ENCODE measurements around the gene USE1. TPM values are rescaled to one million over a fixed set of nuclear protein-coding genes. Genes with fewer than 3 reads are reported as not detected.

USE1 gene
- total and polyA plus RNA-seq, 7 experiments from 2014 or later, result 24.7 to 68.3 (median 46.2) TPM

GRCh38 chr19:17206736-17207581 lies 8.2 kb upstream of the USE1 start:
- intact Hi-C loops (cut with micrococcal nuclease), result no loop called here
- H3K4me1 ChIP-seq (ENCODE audit: control insufficient read depth in 2 of 2, insufficient read depth in 2 of 2, low read length in 2 of 2), result no peaks in the 10 kb centered on the region
- POLR2A ChIA-PET, result interaction anchor here (0.6 to 1.1 kb wide), 2 partner anchors 131 to 818 kb away, joined by 3 to 5 read pairs; no protein-coding TSS in a partner anchor
- no peaks in the 10 kb centered on the region for H3K27me3 ChIP-seq (ENCODE audit: control insufficient read depth in 2 of 2, insufficient read depth in 2 of 2, low read length in 2 of 2)
- no peaks in the 10 kb centered on the region for H3K9me3 ChIP-seq (ENCODE audit: control insufficient read depth in 2 of 3, low read length in 3 of 3)
- Mint-ChIP-seq H3K4me3 (no peak overlapping the region), H3K9me3 (no peaks in the 10 kb centered on the region), H3K4me1 (peaks cover 0 to 13% (median 0%) of the 10 kb centered on the region in 7 donors), H3K36me3 (peaks cover 0 to 34% (median 16%) of the 10 kb centered on the region in 5 donors), H3K27me3 (no peaks in the 10 kb centered on the region), H3K27ac (peak overlapping the region in 4 of 9 donors; percentile 5 to 67 (median 17))
- peaks cover under 1 to 82% (median 20%) of the 10 kb centered on the region in 3 experiments for H3K36me3 ChIP-seq (ENCODE audit: control insufficient read depth in 2 of 3, insufficient read depth in 3 of 3, low read length in 3 of 3)
- no peak overlapping the region for H3K4me3 ChIP-seq (ENCODE audit: low read length)
- no peak for DNase-seq
- ATAC-seq, result no peak
- CTCF ChIA-PET, result interaction anchor here (0.8 to 2.0 kb wide), 2 partner anchors 22 to 54 kb away, joined by 3 to 5 read pairs; no protein-coding TSS in a partner anchor
- H3K27ac ChIP-seq (ENCODE audit: low read depth, low read length), result no peak overlapping the region

- POLR2A ChIA-PET, result interaction anchor here (1.0 to 1.6 kb wide), 3 partner anchors 17 to 133 kb away, joined by 3 to 5 read pairs (median 4); partner anchors contain the start of gene OCEL1
- no peaks in the 10 kb centered on the region for H3K27me3 ChIP-seq (ENCODE audit: control insufficient read depth in 2 of 2, insufficient read depth in 2 of 2, low read length in 2 of 2)
- ATAC-seq (peak; percentile 35), DNase-seq (peak in 1 of 9 donors; percentile 42)
- no peaks in the 10 kb centered on the region for H3K9me3 Mint-ChIP-seq
- H3K9me3 ChIP-seq (ENCODE audit: control insufficient read depth in 2 of 3, low read length in 3 of 3), result no peaks in the 10 kb centered on the region
- peaks cover 0 to 69% (median 15%) of the 10 kb centered on the region in 3 experiments for H3K36me3 ChIP-seq (ENCODE audit: control insufficient read depth in 2 of 3, insufficient read depth in 3 of 3, low read length in 3 of 3)
- CTCF ChIA-PET, result interaction anchor here (0.7 to 1.2 kb wide), 4 partner anchors 72 to 138 kb away, joined by 3 to 4 read pairs (median 3); partner anchors contain the start of gene ANKLE1
- H3K27ac ChIP-seq (ENCODE audit: low read depth, low read length), result no peak overlapping the region
- peaks cover 0 to 27% (median 11%) of the 10 kb centered on the region in 5 donors for H3K36me3 Mint-ChIP-seq
- intact Hi-C loops (cut with micrococcal nuclease), result no loop called here
- H3K4me1 Mint-ChIP-seq, result peaks cover under 1 to 7% (median 2%) of the 10 kb centered on the region in 7 donors
- peaks cover 2% of the 10 kb centered on the region in 2 donors for H3K4me1 ChIP-seq (ENCODE audit: control insufficient read depth in 2 of 2, insufficient read depth in 2 of 2, low read length in 2 of 2)
- peak overlapping the region in 4 of 9 donors; percentile 14 to 76 (median 50) for H3K27ac Mint-ChIP-seq
- H3K27me3 Mint-ChIP-seq, result no peaks in the 10 kb centered on the region
- H3K4me3 ChIP-seq (ENCODE audit: low read length), result no peak overlapping the region
- H3K4me3 Mint-ChIP-seq, result no peak overlapping the region
Observed at GRCh38 chr19:17209126-17210036, 5.8 kb upstream of the USE1 start.

- intact Hi-C loops (cut with micrococcal nuclease), result no loop called here
- H3K27ac ChIP-seq (ENCODE audit: low read depth, low read length), result no peak overlapping the region
- peaks cover 7 to 8% of the 10 kb centered on the region in 2 donors for H3K4me1 ChIP-seq (ENCODE audit: control insufficient read depth in 2 of 2, insufficient read depth in 2 of 2, low read length in 2 of 2)
- ATAC-seq (no peak), DNase-seq (no peak)
- no peaks in the 10 kb centered on the region for H3K27me3 ChIP-seq (ENCODE audit: control insufficient read depth in 2 of 2, insufficient read depth in 2 of 2, low read length in 2 of 2)
- ChIA-PET POLR2A (no interaction called here), CTCF (no interaction called here)
- H3K36me3 ChIP-seq (ENCODE audit: control insufficient read depth in 2 of 3, insufficient read depth in 3 of 3, low read length in 3 of 3), result peaks cover 0 to 63% (median 15%) of the 10 kb centered on the region in 3 experiments
- no peak overlapping the region for H3K4me3 ChIP-seq (ENCODE audit: low read length)
- Mint-ChIP-seq H3K4me1 (peaks cover 6 to 14% (median 9%) of the 10 kb centered on the region in 7 donors), H3K27me3 (no peaks in the 10 kb centered on the region), H3K4me3 (no peak overlapping the region), H3K36me3 (peaks cover 0 to 30% (median 15%) of the 10 kb centered on the region in 5 donors), H3K9me3 (no peaks in the 10 kb centered on the region), H3K27ac (peak overlapping the region in 2 of 9 donors; percentile 2 to 31)
- no peaks in the 10 kb centered on the region for H3K9me3 ChIP-seq (ENCODE audit: control insufficient read depth in 2 of 3, low read length in 3 of 3)
Observed at GRCh38 chr19:17210296-17210695, 4.9 kb upstream of the USE1 start.

- peaks cover 0 to 29% (median 16%) of the 10 kb centered on the region in 5 donors for H3K36me3 Mint-ChIP-seq
- H3K4me1 ChIP-seq (ENCODE audit: control insufficient read depth in 2 of 2, insufficient read depth in 2 of 2, low read length in 2 of 2), result peaks cover 13 to 16% of the 10 kb centered on the region in 2 donors
- no peak for DNase-seq
- no peak overlapping the region for H3K27ac ChIP-seq (ENCODE audit: low read depth, low read length)
- no peaks in the 10 kb centered on the region for H3K27me3 ChIP-seq (ENCODE audit: control insufficient read depth in 2 of 2, insufficient read depth in 2 of 2, low read length in 2 of 2)
- peak overlapping the region in 1 of 9 donors; percentile 38 for H3K27ac Mint-ChIP-seq
- H3K4me1 Mint-ChIP-seq, result peaks cover 6 to 20% (median 11%) of the 10 kb centered on the region in 7 donors
- no peak for ATAC-seq
- ChIA-PET CTCF (no interaction called here), POLR2A (no interaction called here)
- H3K27me3 Mint-ChIP-seq, result no peaks in the 10 kb centered on the region
- intact Hi-C loops (cut with micrococcal nuclease), result no loop called here
- H3K4me3 ChIP-seq (ENCODE audit: low read length), result no peak overlapping the region
- H3K9me3 Mint-ChIP-seq, result no peaks in the 10 kb centered on the region
- no peak overlapping the region for H3K4me3 Mint-ChIP-seq
- peaks cover 0 to 52% (median 14%) of the 10 kb centered on the region in 3 experiments for H3K36me3 ChIP-seq (ENCODE audit: control insufficient read depth in 2 of 3, insufficient read depth in 3 of 3, low read length in 3 of 3)
- H3K9me3 ChIP-seq (ENCODE audit: control insufficient read depth in 2 of 3, low read length in 3 of 3), result no peaks in the 10 kb centered on the region
Observed at GRCh38 chr19:17211547-17212446, 3.4 kb upstream of the USE1 start.

GRCh38 chr19:17213334-17213733 lies 1.8 kb upstream of the USE1 start:
- ATAC-seq (no peak), DNase-seq (no peak)
- H3K27me3 Mint-ChIP-seq, result no peaks in the 10 kb centered on the region
- H3K27ac Mint-ChIP-seq, result peak overlapping the region in 4 of 9 donors; percentile 6 to 73 (median 44)
- H3K4me1 ChIP-seq (ENCODE audit: control insufficient read depth in 2 of 2, insufficient read depth in 2 of 2, low read length in 2 of 2), result peaks cover 13 to 16% of the 10 kb centered on the region in 2 donors
- ChIA-PET CTCF (interaction anchor here (0.5 to 2.5 kb wide), 3 partner anchors 9 to 52 kb away, joined by 3 to 8 read pairs (median 4); no protein-coding TSS in a partner anchor), POLR2A (no interaction called here)
- no peaks in the 10 kb centered on the region for H3K27me3 ChIP-seq (ENCODE audit: control insufficient read depth in 2 of 2, insufficient read depth in 2 of 2, low read length in 2 of 2)
- H3K4me3 ChIP-seq (ENCODE audit: low read length), result no peak overlapping the region
- no peak overlapping the region for H3K27ac ChIP-seq (ENCODE audit: low read depth, low read length)
- H3K4me1 Mint-ChIP-seq, result peaks cover 6 to 20% (median 11%) of the 10 kb centered on the region in 7 donors
- intact Hi-C loops (cut with micrococcal nuclease), result no loop called here
- H3K36me3 ChIP-seq (ENCODE audit: control insufficient read depth in 2 of 3, insufficient read depth in 3 of 3, low read length in 3 of 3), result peaks cover 0 to 63% (median 17%) of the 10 kb centered on the region in 3 experiments
- no peaks in the 10 kb centered on the region for H3K9me3 ChIP-seq (ENCODE audit: control insufficient read depth in 2 of 3, low read length in 3 of 3)
- peaks cover 0 to 39% (median 22%) of the 10 kb centered on the region in 5 donors for H3K36me3 Mint-ChIP-seq
- H3K4me3 Mint-ChIP-seq, result peak overlapping the region in 2 of 10 donors; percentile 8 to 17
- no peaks in the 10 kb centered on the region for H3K9me3 Mint-ChIP-seq

All from naive thymus-derived CD4-positive, alpha-beta T cell (primary cell).